Tibial nerve (tissue), 4 donors: ENCODE measurements around the gene ATXN3. TPM values are rescaled to one million over a fixed set of nuclear protein-coding genes. Genes with fewer than 3 reads are reported as not detected.
"Not testable (repeated sequence)": the region's sequence is repeated elsewhere in the genome, so short reads cannot be mapped to it uniquely, and the experiment has no call there.

Experiments used
- DNase-seq, 2 donors: peaks; one replicate each; pipeline ENCODE4 v3.0.0-alpha.2; 2019; ENCODE audit warnings: low spot score in 2 of 2
- H3K27ac ChIP-seq, 4 donors: fragments of 200-600 bp; sonication (generic) in 3 of 4; one replicate each; pipeline ENCODE4 v1.5.1; 2017 to 2019; ENCODE audit warnings: mild to moderate bottlenecking in 1 of 4
- H3K27me3 ChIP-seq, 2 donors: fragments of 200-600 bp; sonication (generic) in 1 of 2; one replicate each; pipeline versions ENCODE4 v1.5.1 to v1.6.0; 2017 to 2019
- H3K36me3 ChIP-seq, 3 donors: fragments of 200-600 bp; sonication (generic); one replicate each; pipeline ENCODE4 v1.5.1; 2018 to 2019
- H3K4me1 ChIP-seq, 4 donors: fragments of 200-600 bp; sonication (generic) in 3 of 4; one replicate each; pipeline ENCODE4 v1.5.1; 2017 to 2019
- H3K4me3 ChIP-seq, 4 donors: fragments of 200-600 bp; sonication (generic) in 3 of 4; one replicate each; pipeline ENCODE4 v1.5.1; 2017 to 2019; ENCODE audit warnings: mild to moderate bottlenecking in 1 of 4, moderate library complexity in 1 of 4
- H3K9me3 ChIP-seq, 4 donors: fragments of 200-600 bp; sonication (generic) in 3 of 4; one replicate each; pipeline ENCODE4 v1.5.1; 2017 to 2019
- CTCF ChIP-seq, 5 experiments: fragments of 200-600 bp in 3 of 5; fragments of 450-650 bp in 2 of 5; sonication (generic) in 3 of 5; IDR thresholded peaks; one replicate each; pipeline ENCODE4 v1.5.1; 2016 to 2019; ENCODE audit warnings: antibody characterized with exemption in 5 of 5, mild to moderate bottlenecking in 3 of 5, moderate library complexity in 2 of 5
- EP300 ChIP-seq, 2 donors: sonication (generic); formaldehyde crosslinking; IDR thresholded peaks; one replicate each; pipeline ENCODE4 v1.6.1; 2017; ENCODE audit warnings: antibody characterized with exemption in 2 of 2, mild to moderate bottlenecking in 1 of 2
- POLR2A ChIP-seq, 2 donors: fragments of 450-650 bp; IDR thresholded peaks; one replicate each; pipeline ENCODE4 v1.6.1; 2017; ENCODE audit warnings: antibody characterized with exemption in 2 of 2, mild to moderate bottlenecking in 2 of 2, moderate library complexity in 2 of 2
- WGBS, 2 donors: methylation state at CpG; one replicate each; pipeline ENCODE4 v1.1.5; 2018; 5-methylcytosine and 5-hydroxymethylcytosine counted together
- total RNA-seq, 4 donors: library from RNA; depleted of rRNA; stranded (reverse); fragments of >200 nt; gene quantifications; one replicate each; pipeline ENCODE4 v1.1.0, GENCODE V29; 2016

Gene ATXN3
- total RNA-seq, 4 donors from 2014 or later = 35.0 to 75.7 (median 48.5) TPM

- Histone ChIP-seq H3K27ac (no peak overlapping the region), H3K4me3 (no peak overlapping the region), H3K9me3 (no peaks in the 10 kb centered on the region), H3K27me3 (no peaks in the 10 kb centered on the region), H3K36me3 (peaks cover 0 to 86% (median 3%) of the 10 kb centered on the region in 3 donors), H3K4me1 (no peaks in the 10 kb centered on the region)
- DNase-seq = no peak
- WGBS, 2 donors = 96% methylated on average over 5 of the region's 5 CpGs
- TF ChIP-seq EP300 (IDR thresholded peaks at IDR 0.05) (no peak), POLR2A (IDR thresholded peaks at IDR 0.05) (no peak), CTCF (IDR thresholded peaks at IDR 0.05) (no peak)
Observed at GRCh38 chr14:92088494-92088893, 17.9 kb downstream of the ATXN3 start.

- peaks cover 0 to 93% (median 5%) of the 10 kb centered on the region in 3 donors for H3K36me3 ChIP-seq
- H3K4me3 ChIP-seq = no peak overlapping the region
- no peaks in the 10 kb centered on the region for H3K27me3 ChIP-seq
- H3K27ac ChIP-seq = no peak overlapping the region
- TF ChIP-seq CTCF (IDR thresholded peaks at IDR 0.05) (no peak), POLR2A (IDR thresholded peaks at IDR 0.05) (no peak), EP300 (IDR thresholded peaks at IDR 0.05) (no peak)
- no peak for DNase-seq
- H3K9me3 ChIP-seq = no peaks in the 10 kb centered on the region
- no peaks in the 10 kb centered on the region for H3K4me1 ChIP-seq
Observed at GRCh38 chr14:92074555-92074954, 31.8 kb downstream of the ATXN3 start.

- WGBS, 2 donors = 57 to 58% methylated on average over 9 of the region's 9 CpGs
- no peak for DNase-seq
- H3K4me3 ChIP-seq = no peak overlapping the region
- H3K4me1 ChIP-seq = no peaks in the 10 kb centered on the region
- H3K27me3 ChIP-seq = no peaks in the 10 kb centered on the region
- H3K27ac ChIP-seq = no peak overlapping the region
- no peaks in the 10 kb centered on the region for H3K9me3 ChIP-seq
- TF ChIP-seq POLR2A (IDR thresholded peaks at IDR 0.05) = no peak
- TF ChIP-seq CTCF (IDR thresholded peaks at IDR 0.05) = no peak
- TF ChIP-seq EP300 (IDR thresholded peaks at IDR 0.05) = no peak
- peaks cover 0 to 50% (median 0%) of the 10 kb centered on the region in 3 donors for H3K36me3 ChIP-seq
Observed at GRCh38 chr14:92058006-92058917, 48.1 kb downstream of the ATXN3 start.

- Histone ChIP-seq H3K9me3 (peaks cover 0 to 7% (median 0%) of the 10 kb centered on the region in 4 donors), H3K4me1 (no peaks in the 10 kb centered on the region), H3K27ac (no peak overlapping the region), H3K4me3 (no peak overlapping the region), H3K36me3 (peaks cover 0 to 60% (median 0%) of the 10 kb centered on the region in 3 donors), H3K27me3 (no peaks in the 10 kb centered on the region)
- no peak for DNase-seq
- WGBS, 2 donors = 79 to 90% methylated on average over 3 of the region's 3 CpGs
- TF ChIP-seq CTCF (IDR thresholded peaks at IDR 0.05) (no peak), EP300 (IDR thresholded peaks at IDR 0.05) (no peak), POLR2A (IDR thresholded peaks at IDR 0.05) (no peak)
Observed at GRCh38 chr14:92049781-92050180, 56.6 kb downstream of the ATXN3 start.

GRCh38 chr14:92049221-92049620, 57.2 kb downstream of the ATXN3 start:
- H3K27ac ChIP-seq, H3K9me3 ChIP-seq, H3K4me3 ChIP-seq, H3K27me3 ChIP-seq, H3K4me1 ChIP-seq, DNase-seq: not testable (repeated sequence)
- 93 to 97% methylated on average over 12 of the region's 12 CpGs for WGBS, 2 donors
- H3K36me3 ChIP-seq = peaks cover 0 to 66% (median 0%) of the 10 kb centered on the region in 3 donors

- 97 to 98% methylated on average over 7 of the region's 7 CpGs for whole genome bisulfite sequencing, 2 donors
- H3K4me1 ChIP-seq, H3K27ac ChIP-seq, H3K9me3 ChIP-seq, DNase-seq, H3K27me3 ChIP-seq, H3K4me3 ChIP-seq: not testable (repeated sequence)
- H3K36me3 ChIP-seq = peaks cover 0 to 77% (median 0%) of the 10 kb centered on the region in 3 donors
Observed at GRCh38 chr14:92045904-92046303, 60.5 kb downstream of the ATXN3 start.

- not testable (repeated sequence) for H3K4me3 ChIP-seq, DNase-seq
Observed at GRCh38 chr14:92041766-92042165, 64.6 kb downstream of the ATXN3 start.

More at GRCh38 chr14:92041766-92042165, 64.6 kb downstream of the ATXN3 start:
- H3K27ac ChIP-seq, H3K9me3 ChIP-seq, H3K27me3 ChIP-seq: not testable (repeated sequence)
- Histone ChIP-seq H3K4me1 (peaks cover 0 to 29% (median 15%) of the 10 kb centered on the region in 4 donors), H3K36me3 (peaks cover 0 to 40% (median 0%) of the 10 kb centered on the region in 3 donors)
- WGBS, 2 donors = 84 to 90% methylated on average over 2 of the region's 2 CpGs
